ENCODE measurements around the gene PEX5L.
"Not testable (repeated sequence)": the region's sequence is repeated elsewhere in the genome, so short reads cannot be mapped to it uniquely, and the experiment has no call there.

The PEX5L gene

GRCh38 chr3:180059356-180059755 is 22.6 kb upstream of the PEX5L start:
- Histone ChIP-seq H3K36me3 (ENCODE audit: insufficient read depth, low read length) (no peaks in the 10 kb centered on the region), H3K9ac (ENCODE audit: low read length) (no peak overlapping the region), H3K9me3 (ENCODE audit: low read length) (no peaks in the 10 kb centered on the region), H3K4me1 (ENCODE audit: insufficient read depth, low read length) (no peaks in the 10 kb centered on the region), H3K27me3 (ENCODE audit: control insufficient read depth in 1 of 2, insufficient read depth in 2 of 2, low read length in 2 of 2) (no peaks in the 10 kb centered on the region), H3K4me3 (ENCODE audit: low read depth in 1 of 2, low read length in 2 of 2) (no peak overlapping the region), H3K27ac (ENCODE audit: low read depth, low read length) (no peak overlapping the region)

- Histone ChIP-seq H3K9me3 (ENCODE audit: low read length) (no peaks in the 10 kb centered on the region), H3K36me3 (ENCODE audit: insufficient read depth, low read length) (no peaks in the 10 kb centered on the region), H3K27me3 (ENCODE audit: control insufficient read depth in 1 of 2, insufficient read depth in 2 of 2, low read length in 2 of 2) (no peaks in the 10 kb centered on the region), H3K27ac (ENCODE audit: low read depth, low read length) (no peak overlapping the region), H3K4me1 (ENCODE audit: insufficient read depth, low read length) (no peaks in the 10 kb centered on the region), H3K4me3 (ENCODE audit: low read depth in 1 of 2, low read length in 2 of 2) (no peak overlapping the region), H3K9ac (ENCODE audit: low read length) (no peak overlapping the region)
These were observed 21.5 kb upstream of the PEX5L start for GRCh38 chr3:180058238-180058637.

- not testable (repeated sequence) for H3K4me3 ChIP-seq (ENCODE audit: low read depth in 1 of 2, low read length in 2 of 2); H3K27ac ChIP-seq (ENCODE audit: low read depth, low read length); H3K36me3 ChIP-seq (ENCODE audit: insufficient read depth, low read length); H3K27me3 ChIP-seq (ENCODE audit: control insufficient read depth in 1 of 2, insufficient read depth in 2 of 2, low read length in 2 of 2); H3K9me3 ChIP-seq (ENCODE audit: low read length); H3K9ac ChIP-seq (ENCODE audit: low read length); H3K4me1 ChIP-seq (ENCODE audit: insufficient read depth, low read length)
These were observed 18.9 kb upstream of the PEX5L start for GRCh38 chr3:180055656-180056055.

GRCh38 chr3:180049391-180049790 is 12.7 kb upstream of the PEX5L start:
- Histone ChIP-seq H3K36me3 (ENCODE audit: insufficient read depth, low read length) (no peaks in the 10 kb centered on the region), H3K27ac (ENCODE audit: low read depth, low read length) (no peak overlapping the region), H3K9ac (ENCODE audit: low read length) (no peak overlapping the region), H3K9me3 (ENCODE audit: low read length) (no peaks in the 10 kb centered on the region), H3K4me1 (ENCODE audit: insufficient read depth, low read length) (no peaks in the 10 kb centered on the region), H3K27me3 (ENCODE audit: control insufficient read depth in 1 of 2, insufficient read depth in 2 of 2, low read length in 2 of 2) (no peaks in the 10 kb centered on the region), H3K4me3 (ENCODE audit: low read depth in 1 of 2, low read length in 2 of 2) (no peak overlapping the region)

- Histone ChIP-seq H3K27ac (ENCODE audit: low read depth, low read length) (no peak overlapping the region), H3K27me3 (ENCODE audit: control insufficient read depth in 1 of 2, insufficient read depth in 2 of 2, low read length in 2 of 2) (no peaks in the 10 kb centered on the region), H3K36me3 (ENCODE audit: insufficient read depth, low read length) (no peaks in the 10 kb centered on the region), H3K4me1 (ENCODE audit: insufficient read depth, low read length) (no peaks in the 10 kb centered on the region), H3K4me3 (ENCODE audit: low read depth in 1 of 2, low read length in 2 of 2) (no peak overlapping the region), H3K9me3 (ENCODE audit: low read length) (no peaks in the 10 kb centered on the region), H3K9ac (ENCODE audit: low read length) (no peak overlapping the region)
These were observed 12.1 kb upstream of the PEX5L start for GRCh38 chr3:180048840-180049239.

- H3K4me3 ChIP-seq (ENCODE audit: low read depth in 1 of 2, low read length in 2 of 2): no peak overlapping the region
- no peak overlapping the region for H3K9ac ChIP-seq (ENCODE audit: low read length)
- no peaks in the 10 kb centered on the region for H3K9me3 ChIP-seq (ENCODE audit: low read length)
- H3K36me3 ChIP-seq (ENCODE audit: insufficient read depth, low read length): no peaks in the 10 kb centered on the region
- H3K27me3 ChIP-seq (ENCODE audit: control insufficient read depth in 1 of 2, insufficient read depth in 2 of 2, low read length in 2 of 2): no peaks in the 10 kb centered on the region
- no peak overlapping the region for H3K27ac ChIP-seq (ENCODE audit: low read depth, low read length)
- H3K4me1 ChIP-seq (ENCODE audit: insufficient read depth, low read length): no peaks in the 10 kb centered on the region
These were observed 11.4 kb upstream of the PEX5L start for GRCh38 chr3:180048103-180048502.

- no peak overlapping the region for H3K27ac ChIP-seq (ENCODE audit: low read depth, low read length)
- H3K27me3 ChIP-seq (ENCODE audit: control insufficient read depth in 1 of 2, insufficient read depth in 2 of 2, low read length in 2 of 2): peaks cover 6 to 15% of the 10 kb centered on the region in 2 donors
- no peaks in the 10 kb centered on the region for H3K9me3 ChIP-seq (ENCODE audit: low read length)
- no peaks in the 10 kb centered on the region for H3K36me3 ChIP-seq (ENCODE audit: insufficient read depth, low read length)
- H3K4me1 ChIP-seq (ENCODE audit: insufficient read depth, low read length): peaks cover 4% of the 10 kb centered on the region
- no peak overlapping the region for H3K9ac ChIP-seq (ENCODE audit: low read length)
- no peak overlapping the region for H3K4me3 ChIP-seq (ENCODE audit: low read depth in 1 of 2, low read length in 2 of 2)
These were observed 4.2 kb upstream of the PEX5L start for GRCh38 chr3:180040966-180041365.

- Histone ChIP-seq H3K36me3 (ENCODE audit: insufficient read depth, low read length) (no peaks in the 10 kb centered on the region), H3K4me3 (ENCODE audit: low read depth in 1 of 2, low read length in 2 of 2) (peak overlapping the region in 1 of 2 donors; percentile 32), H3K9ac (ENCODE audit: low read length) (no peak overlapping the region), H3K9me3 (ENCODE audit: low read length) (no peaks in the 10 kb centered on the region), H3K4me1 (ENCODE audit: insufficient read depth, low read length) (peaks cover 4% of the 10 kb centered on the region), H3K27me3 (ENCODE audit: control insufficient read depth in 1 of 2, insufficient read depth in 2 of 2, low read length in 2 of 2) (peaks cover 11 to 23% of the 10 kb centered on the region in 2 donors), H3K27ac (ENCODE audit: low read depth, low read length) (no peak overlapping the region)
These were observed 556 bp downstream of the PEX5L start for GRCh38 chr3:180036092-180036670.

- Histone ChIP-seq H3K27ac (ENCODE audit: low read depth, low read length) (no peak overlapping the region), H3K27me3 (ENCODE audit: control insufficient read depth in 1 of 2, insufficient read depth in 2 of 2, low read length in 2 of 2) (no peaks in the 10 kb centered on the region), H3K4me1 (ENCODE audit: insufficient read depth, low read length) (no peaks in the 10 kb centered on the region), H3K4me3 (ENCODE audit: low read depth in 1 of 2, low read length in 2 of 2) (no peak overlapping the region), H3K9me3 (ENCODE audit: low read length) (no peaks in the 10 kb centered on the region), H3K36me3 (ENCODE audit: insufficient read depth, low read length) (no peaks in the 10 kb centered on the region), H3K9ac (ENCODE audit: low read length) (no peak overlapping the region)
These were observed 9.7 kb downstream of the PEX5L start for GRCh38 chr3:180026997-180027396.

- H3K27me3 ChIP-seq (ENCODE audit: control insufficient read depth in 1 of 2, insufficient read depth in 2 of 2, low read length in 2 of 2): no peaks in the 10 kb centered on the region
- H3K9ac ChIP-seq (ENCODE audit: low read length): no peak overlapping the region
- H3K9me3 ChIP-seq (ENCODE audit: low read length): no peaks in the 10 kb centered on the region
- H3K4me1 ChIP-seq (ENCODE audit: insufficient read depth, low read length): no peaks in the 10 kb centered on the region
- no peak overlapping the region for H3K27ac ChIP-seq (ENCODE audit: low read depth, low read length)
- H3K4me3 ChIP-seq (ENCODE audit: low read depth in 1 of 2, low read length in 2 of 2): no peak overlapping the region
- H3K36me3 ChIP-seq (ENCODE audit: insufficient read depth, low read length): no peaks in the 10 kb centered on the region
These were observed 18.2 kb downstream of the PEX5L start for GRCh38 chr3:180018543-180018942.

GRCh38 chr3:180017846-180018245 is 18.9 kb downstream of the PEX5L start:
- no peaks in the 10 kb centered on the region for H3K9me3 ChIP-seq (ENCODE audit: low read length)
- H3K36me3 ChIP-seq (ENCODE audit: insufficient read depth, low read length): no peaks in the 10 kb centered on the region
- H3K27ac ChIP-seq (ENCODE audit: low read depth, low read length): no peak overlapping the region
- H3K27me3 ChIP-seq (ENCODE audit: control insufficient read depth in 1 of 2, insufficient read depth in 2 of 2, low read length in 2 of 2): no peaks in the 10 kb centered on the region
- H3K9ac ChIP-seq (ENCODE audit: low read length): no peak overlapping the region
- H3K4me1 ChIP-seq (ENCODE audit: insufficient read depth, low read length): no peaks in the 10 kb centered on the region
- H3K4me3 ChIP-seq (ENCODE audit: low read depth in 1 of 2, low read length in 2 of 2): no peak overlapping the region

- no peak overlapping the region for H3K4me3 ChIP-seq (ENCODE audit: low read depth in 1 of 2, low read length in 2 of 2)
- H3K4me1 ChIP-seq (ENCODE audit: insufficient read depth, low read length): no peaks in the 10 kb centered on the region
- H3K27me3 ChIP-seq (ENCODE audit: control insufficient read depth in 1 of 2, insufficient read depth in 2 of 2, low read length in 2 of 2): no peaks in the 10 kb centered on the region
- no peak overlapping the region for H3K27ac ChIP-seq (ENCODE audit: low read depth, low read length)
- no peaks in the 10 kb centered on the region for H3K36me3 ChIP-seq (ENCODE audit: insufficient read depth, low read length)
- H3K9ac ChIP-seq (ENCODE audit: low read length): no peak overlapping the region
- H3K9me3 ChIP-seq (ENCODE audit: low read length): no peaks in the 10 kb centered on the region
These were observed 24.8 kb downstream of the PEX5L start for GRCh38 chr3:180011927-180012326.
